Measurements from ENCODE around the gene SLC5A9.

The SLC5A9 gene

GRCh38 chr1:48222501-48223242, at the start of gene SLC5A9:
Gene SLC5A9 (plus strand): TSS chr1:48222716. CDS start chr1:48222737, 21 bp downstream.
- H3K9ac ChIP-seq: no peak within 1 kb of the TSS
- H3K36me3 ChIP-seq: no peaks in the 10 kb centered on the region
- TF ChIP-seq Cebpa-rat (IDR thresholded peaks at IDR 0.05): no peak
- no peak within 1 kb of the TSS for H3K4me2 ChIP-seq
- no peaks in the 10 kb centered on the region for H3K27me3 ChIP-seq
- H3K27ac ChIP-seq: no peak within 1 kb of the TSS
- peaks cover 9% of the 10 kb centered on the region for H3K4me1 ChIP-seq
- H3K4me3 ChIP-seq: no peak within 1 kb of the TSS
- no peaks in the 10 kb centered on the region for H3K9me3 ChIP-seq
- no peaks in the 10 kb centered on the region for H4K20me1 ChIP-seq

- Histone ChIP-seq H3K4me1 (no peaks in the 10 kb centered on the region), H3K27me3 (no peaks in the 10 kb centered on the region), H3K36me3 (no peaks in the 10 kb centered on the region), H3K27ac (no peak overlapping the region), H3K4me2 (no peak overlapping the region), H3K4me3 (no peak overlapping the region), H4K20me1 (no peaks in the 10 kb centered on the region), H3K9ac (no peak overlapping the region), H3K9me3 (peaks cover 18% of the 10 kb centered on the region)
- TF ChIP-seq Cebpa-rat (IDR thresholded peaks at IDR 0.05): no peak
These were observed 47.4 kb upstream of the SLC5A9 start for GRCh38 chr1:48175116-48175515.

GRCh38 chr1:48177257-48177656, 45.3 kb upstream of the SLC5A9 start:
- no peaks in the 10 kb centered on the region for H4K20me1 ChIP-seq
- no peaks in the 10 kb centered on the region for H3K36me3 ChIP-seq
- H3K4me3 ChIP-seq: no peak overlapping the region
- TF ChIP-seq Cebpa-rat (IDR thresholded peaks at IDR 0.05): no peak
- no peak overlapping the region for H3K9ac ChIP-seq
- no peak overlapping the region for H3K4me2 ChIP-seq
- peaks cover 8% of the 10 kb centered on the region for H3K4me1 ChIP-seq
- H3K9me3 ChIP-seq: peaks cover 18% of the 10 kb centered on the region
- H3K27me3 ChIP-seq: no peaks in the 10 kb centered on the region
- no peak overlapping the region for H3K27ac ChIP-seq

- Histone ChIP-seq H3K4me2 (peak overlapping the region; percentile 30), H3K9me3 (peaks cover 9% of the 10 kb centered on the region), H3K9ac (no peak overlapping the region), H3K4me3 (no peak overlapping the region), H3K27me3 (no peaks in the 10 kb centered on the region), H3K4me1 (peaks cover 13% of the 10 kb centered on the region), H4K20me1 (no peaks in the 10 kb centered on the region), H3K27ac (no peak overlapping the region), H3K36me3 (no peaks in the 10 kb centered on the region)
- no peak for TF ChIP-seq Cebpa-rat (IDR thresholded peaks at IDR 0.05)
These were observed 40.7 kb upstream of the SLC5A9 start for GRCh38 chr1:48181669-48182367.

- H3K9ac ChIP-seq: no peak overlapping the region
- TF ChIP-seq Cebpa-rat (IDR thresholded peaks at IDR 0.05): no peak
- peak overlapping the region; percentile 30 for H3K4me2 ChIP-seq
These were observed 40.1 kb upstream of the SLC5A9 start for GRCh38 chr1:48182439-48182838.

GRCh38 chr1:48186306-48186839, 36.1 kb upstream of the SLC5A9 start:
- Histone ChIP-seq H3K4me2 (no peak overlapping the region), H3K9ac (no peak overlapping the region), H3K4me3 (no peak overlapping the region), H3K9me3 (peaks cover 53% of the 10 kb centered on the region), H3K36me3 (no peaks in the 10 kb centered on the region), H4K20me1 (no peaks in the 10 kb centered on the region), H3K4me1 (peaks cover 13% of the 10 kb centered on the region), H3K27ac (no peak overlapping the region), H3K27me3 (no peaks in the 10 kb centered on the region)
- no peak for TF ChIP-seq Cebpa-rat (IDR thresholded peaks at IDR 0.05)

More at GRCh38 chr1:48182439-48182838, 40.1 kb upstream of the SLC5A9 start:
- H4K20me1 ChIP-seq: no peaks in the 10 kb centered on the region
- peaks cover 15% of the 10 kb centered on the region for H3K9me3 ChIP-seq
- H3K27me3 ChIP-seq: no peaks in the 10 kb centered on the region
- peaks cover 13% of the 10 kb centered on the region for H3K4me1 ChIP-seq
- H3K27ac ChIP-seq: no peak overlapping the region
- no peak overlapping the region for H3K4me3 ChIP-seq
- no peaks in the 10 kb centered on the region for H3K36me3 ChIP-seq

GRCh38 chr1:48187969-48188563, 34.5 kb upstream of the SLC5A9 start:
- H4K20me1 ChIP-seq: no peaks in the 10 kb centered on the region
- no peak overlapping the region for H3K9ac ChIP-seq
- no peak overlapping the region for H3K27ac ChIP-seq
- H3K4me2 ChIP-seq: no peak overlapping the region
- no peak for TF ChIP-seq Cebpa-rat (IDR thresholded peaks at IDR 0.05)
- H3K4me1 ChIP-seq: no peaks in the 10 kb centered on the region
- H3K9me3 ChIP-seq: peaks cover 58% of the 10 kb centered on the region
- no peaks in the 10 kb centered on the region for H3K27me3 ChIP-seq
- no peak overlapping the region for H3K4me3 ChIP-seq
- no peaks in the 10 kb centered on the region for H3K36me3 ChIP-seq

GRCh38 chr1:48190881-48191280, 31.6 kb upstream of the SLC5A9 start:
- Histone ChIP-seq H3K27ac (no peak overlapping the region), H3K9me3 (peaks cover 58% of the 10 kb centered on the region), H3K4me1 (no peaks in the 10 kb centered on the region), H3K9ac (no peak overlapping the region), H3K4me2 (no peak overlapping the region), H4K20me1 (no peaks in the 10 kb centered on the region), H3K4me3 (no peak overlapping the region), H3K27me3 (no peaks in the 10 kb centered on the region), H3K36me3 (no peaks in the 10 kb centered on the region)
- TF ChIP-seq Cebpa-rat (IDR thresholded peaks at IDR 0.05): no peak

GRCh38 chr1:48194801-48195200, 27.7 kb upstream of the SLC5A9 start:
- Histone ChIP-seq H3K4me3 (no peak overlapping the region), H3K9ac (no peak overlapping the region), H3K9me3 (peaks cover 20% of the 10 kb centered on the region), H4K20me1 (no peaks in the 10 kb centered on the region), H3K4me1 (peaks cover 6% of the 10 kb centered on the region; the same call in 1 of the 2 replicates), H3K27me3 (no peaks in the 10 kb centered on the region), H3K36me3 (no peaks in the 10 kb centered on the region), H3K4me2 (no peak overlapping the region), H3K27ac (no peak overlapping the region)
- no peak for TF ChIP-seq Cebpa-rat (IDR thresholded peaks at IDR 0.05)

- Histone ChIP-seq H3K9me3 (peaks cover 6% of the 10 kb centered on the region; the same call in 1 of the 2 replicates), H3K27ac (no peak overlapping the region), H3K27me3 (no peaks in the 10 kb centered on the region), H3K9ac (no peak overlapping the region), H3K4me2 (no peak overlapping the region), H3K4me1 (peaks cover 6% of the 10 kb centered on the region; the same call in 1 of the 2 replicates), H4K20me1 (no peaks in the 10 kb centered on the region), H3K36me3 (no peaks in the 10 kb centered on the region), H3K4me3 (no peak overlapping the region)
- no peak for TF ChIP-seq Cebpa-rat (IDR thresholded peaks at IDR 0.05)
These were observed 26.3 kb upstream of the SLC5A9 start for GRCh38 chr1:48196237-48196636.
